Neural cell (in vitro differentiated cells): ENCODE data around the gene SRC. TPM values are rescaled to one million over a fixed set of nuclear protein-coding genes. Genes with fewer than 3 reads are reported as not detected.

Experiments used
- H2AFZ ChIP-seq: fragments of 200-600, 300-800 bp; sonication (generic), shearing (Covaris generic); 2 replicates; pipeline ENCODE4 v1.6.0; 2014; ENCODE audit warnings: low read depth, mild to moderate bottlenecking, antibody characterized with exemption, low read length, moderate library complexity
- H3F3A ChIP-seq: fragments of 200-600 bp; shearing (Covaris generic); 2 replicates; pipeline ENCODE4 v1.6.1; 2016; ENCODE audit warnings: mild to moderate bottlenecking, moderate library complexity, mixed read lengths, antibody characterized with exemption, low read length; ENCODE audit not compliant: insufficient read depth, poor library complexity, severe bottlenecking
- H3K27ac ChIP-seq: fragments of 200-600, 300-800 bp; sonication (generic), shearing (Covaris generic); 2 replicates; pipeline ENCODE4 v1.5.1; 2014; ENCODE audit warnings: mild to moderate bottlenecking, low read length, moderate library complexity
- H3K27me3 ChIP-seq: fragments of 300-800, 200-600 bp; sonication (generic), shearing (Covaris generic); 2 replicates; pipeline ENCODE4 v1.6.0; 2014; ENCODE audit warnings: mild to moderate bottlenecking, low read depth, low read length, moderate library complexity; ENCODE audit not compliant: insufficient read depth
- H3K36me3 ChIP-seq: fragments of 300-800, 200-600 bp; sonication (generic), shearing (Covaris generic); 2 replicates; pipeline ENCODE4 v1.5.1; 2014; ENCODE audit warnings: mild to moderate bottlenecking, antibody characterized with exemption, low read length, moderate library complexity; ENCODE audit not compliant: insufficient read depth
- H3K4me2 ChIP-seq: fragments of 300-800, 200-600 bp; sonication (generic), shearing (Covaris generic); 2 replicates; pipeline ENCODE4 v1.6.0; 2014; ENCODE audit warnings: mild to moderate bottlenecking, low read length
- H3K4me3 ChIP-seq: fragments of 300-800, 200-600 bp; sonication (generic), shearing (Covaris generic); 2 replicates; pipeline ENCODE4 v1.5.1; 2014; ENCODE audit warnings: mild to moderate bottlenecking, low read length, moderate library complexity
- H3K79me2 ChIP-seq: fragments of 200-600 bp; shearing (Covaris generic); replicated peaks from 2 replicates; pipeline ENCODE4 v1.6.0; 2014; ENCODE audit warnings: mild to moderate bottlenecking, low read length, moderate library complexity; ENCODE audit not compliant: insufficient read depth
- H3K9ac ChIP-seq: fragments of 300-800, 200-600 bp; sonication (generic), shearing (Covaris generic); 2 replicates; pipeline ENCODE4 v1.6.1; 2016; ENCODE audit warnings: mild to moderate bottlenecking, low read length, mixed read lengths
- H3K9me2 ChIP-seq: fragments of 200-600 bp; shearing (Covaris generic); 2 replicates; pipeline ENCODE4 v1.6.1; 2016; ENCODE audit warnings: mild to moderate bottlenecking, low read length, mixed read lengths; ENCODE audit not compliant: insufficient read depth
- H3K9me3 ChIP-seq: fragments of 200-600, 300-800 bp; sonication (generic), shearing (Covaris generic); 2 replicates; pipeline ENCODE4 v1.6.1; 2016; ENCODE audit warnings: mild to moderate bottlenecking, mixed run types, low read length, moderate library complexity, mixed read lengths
- H4K20me1 ChIP-seq: fragments of 200-600 bp; shearing (Covaris generic); 2 replicates; pipeline ENCODE4 v1.6.1; 2016; ENCODE audit warnings: mild to moderate bottlenecking, mixed run types; ENCODE audit not compliant: insufficient read depth
- EP300 ChIP-seq: fragments of 450-650 bp; conservative IDR thresholded peaks from 2 replicates; pipeline ENCODE4 v1.6.1; 2014; ENCODE audit warnings: antibody characterized with exemption, mild to moderate bottlenecking, moderate library complexity; ENCODE audit not compliant: poor library complexity, severe bottlenecking
- EZH2 ChIP-seq: fragments of 200-600, 300-800 bp; shearing (Covaris generic), sonication (generic); IDR thresholded peaks from 2 replicates; pipeline ENCODE4 v1.6.1; 2014; ENCODE audit warnings: antibody characterized with exemption, low read length, borderline replicate concordance, mild to moderate bottlenecking; ENCODE audit not compliant: insufficient read depth, poor library complexity, severe bottlenecking
- MXI1 ChIP-seq: fragments of 450-650 bp; conservative IDR thresholded peaks from 2 replicates; pipeline ENCODE4 v1.6.1; 2014; ENCODE audit warnings: antibody characterized with exemption, mild to moderate bottlenecking; ENCODE audit not compliant: poor library complexity, severe bottlenecking
- POLR2AphosphoS5 ChIP-seq: IDR thresholded peaks from 2 replicates; pipeline ENCODE4 v1.6.1; 2012
- RAD21 ChIP-seq: fragments of 450-650 bp; conservative IDR thresholded peaks from 2 replicates; pipeline ENCODE4 v1.6.1; 2014; ENCODE audit warnings: antibody characterized with exemption, mild to moderate bottlenecking, moderate library complexity
- SMC3 ChIP-seq: fragments of 450-650 bp; conservative IDR thresholded peaks from 2 replicates; pipeline ENCODE4 v1.6.1; 2014; ENCODE audit warnings: antibody characterized with exemption, mild to moderate bottlenecking, moderate library complexity; ENCODE audit not compliant: poor library complexity
- TAF1 ChIP-seq: IDR thresholded peaks from 2 replicates; pipeline ENCODE4 v1.6.1; 2012; ENCODE audit warnings: low read depth
- polyA plus RNA-seq: library from polyadenylated mRNA; depleted of rRNA; stranded (reverse); fragments of >200 nt; gene quantifications from 2 replicates; pipeline ENCODE4 v1.2.3, GENCODE V29; 2014
- TF ChIP-seq, protein P1 (sequence below): fragments of 450-650 bp; IDR thresholded peaks from 2 replicates; pipeline ENCODE4 v1.5.1; 2014; ENCODE audit warnings: antibody characterized with exemption, mild to moderate bottlenecking, moderate library complexity; ENCODE audit not compliant: poor library complexity, severe bottlenecking
- TF ChIP-seq, protein P2 (sequence below): IDR thresholded peaks from 2 replicates; pipeline ENCODE4 v1.6.1; 2012; ENCODE audit warnings: borderline replicate concordance

SRC gene
- polyA plus RNA-seq, 1 donor from 2014 or later: 39.0 TPM

DNA sequence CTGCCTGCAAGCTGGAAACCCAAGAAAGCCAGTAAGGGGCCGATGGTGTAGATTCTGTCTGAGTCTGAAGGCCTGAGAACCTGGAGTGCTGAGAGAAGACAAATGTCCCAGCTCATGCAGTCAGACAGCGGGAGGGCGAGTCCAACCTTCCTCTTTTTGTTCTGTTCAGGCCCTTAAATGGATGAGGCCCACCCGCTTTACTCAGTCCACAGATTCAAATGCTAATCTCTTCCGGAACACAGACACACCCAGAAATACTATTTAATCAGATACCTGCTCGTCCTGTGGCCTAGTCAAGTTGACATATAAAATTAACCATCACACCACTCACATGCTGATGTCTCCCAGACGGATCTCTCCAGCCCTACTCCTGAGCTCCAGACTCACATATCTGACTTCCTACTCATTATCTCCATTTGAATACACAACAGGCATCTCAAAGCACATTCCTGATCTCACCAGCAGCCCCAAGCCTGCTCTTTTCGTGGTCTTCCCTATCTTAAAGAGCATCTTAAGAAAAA is 26.7 kb upstream of the SRC start:
- no peaks in the 10 kb centered on the region for H4K20me1 ChIP-seq
- H3K9me3 ChIP-seq: no peaks in the 10 kb centered on the region
- H3K27me3 ChIP-seq: no peaks in the 10 kb centered on the region
- H3K9me2 ChIP-seq: no peaks in the 10 kb centered on the region
- H3K79me2 ChIP-seq: no peaks in the 10 kb centered on the region
- no peak overlapping the region for H3K4me3 ChIP-seq
- H3K27ac ChIP-seq: no peak overlapping the region
- no peak overlapping the region for H3K9ac ChIP-seq
- no peak for TF ChIP-seq EP300
- no peak for TF ChIP-seq POLR2AphosphoS5
- TF ChIP-seq RAD21: no peak
- TF ChIP-seq EZH2: no peak
- TF ChIP-seq, protein P1, sequence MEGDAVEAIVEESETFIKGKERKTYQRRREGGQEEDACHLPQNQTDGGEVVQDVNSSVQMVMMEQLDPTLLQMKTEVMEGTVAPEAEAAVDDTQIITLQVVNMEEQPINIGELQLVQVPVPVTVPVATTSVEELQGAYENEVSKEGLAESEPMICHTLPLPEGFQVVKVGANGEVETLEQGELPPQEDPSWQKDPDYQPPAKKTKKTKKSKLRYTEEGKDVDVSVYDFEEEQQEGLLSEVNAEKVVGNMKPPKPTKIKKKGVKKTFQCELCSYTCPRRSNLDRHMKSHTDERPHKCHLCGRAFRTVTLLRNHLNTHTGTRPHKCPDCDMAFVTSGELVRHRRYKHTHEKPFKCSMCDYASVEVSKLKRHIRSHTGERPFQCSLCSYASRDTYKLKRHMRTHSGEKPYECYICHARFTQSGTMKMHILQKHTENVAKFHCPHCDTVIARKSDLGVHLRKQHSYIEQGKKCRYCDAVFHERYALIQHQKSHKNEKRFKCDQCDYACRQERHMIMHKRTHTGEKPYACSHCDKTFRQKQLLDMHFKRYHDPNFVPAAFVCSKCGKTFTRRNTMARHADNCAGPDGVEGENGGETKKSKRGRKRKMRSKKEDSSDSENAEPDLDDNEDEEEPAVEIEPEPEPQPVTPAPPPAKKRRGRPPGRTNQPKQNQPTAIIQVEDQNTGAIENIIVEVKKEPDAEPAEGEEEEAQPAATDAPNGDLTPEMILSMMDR: no peak
- no peak for TF ChIP-seq TAF1
- TF ChIP-seq SMC3: no peak
- TF ChIP-seq, protein P2, sequence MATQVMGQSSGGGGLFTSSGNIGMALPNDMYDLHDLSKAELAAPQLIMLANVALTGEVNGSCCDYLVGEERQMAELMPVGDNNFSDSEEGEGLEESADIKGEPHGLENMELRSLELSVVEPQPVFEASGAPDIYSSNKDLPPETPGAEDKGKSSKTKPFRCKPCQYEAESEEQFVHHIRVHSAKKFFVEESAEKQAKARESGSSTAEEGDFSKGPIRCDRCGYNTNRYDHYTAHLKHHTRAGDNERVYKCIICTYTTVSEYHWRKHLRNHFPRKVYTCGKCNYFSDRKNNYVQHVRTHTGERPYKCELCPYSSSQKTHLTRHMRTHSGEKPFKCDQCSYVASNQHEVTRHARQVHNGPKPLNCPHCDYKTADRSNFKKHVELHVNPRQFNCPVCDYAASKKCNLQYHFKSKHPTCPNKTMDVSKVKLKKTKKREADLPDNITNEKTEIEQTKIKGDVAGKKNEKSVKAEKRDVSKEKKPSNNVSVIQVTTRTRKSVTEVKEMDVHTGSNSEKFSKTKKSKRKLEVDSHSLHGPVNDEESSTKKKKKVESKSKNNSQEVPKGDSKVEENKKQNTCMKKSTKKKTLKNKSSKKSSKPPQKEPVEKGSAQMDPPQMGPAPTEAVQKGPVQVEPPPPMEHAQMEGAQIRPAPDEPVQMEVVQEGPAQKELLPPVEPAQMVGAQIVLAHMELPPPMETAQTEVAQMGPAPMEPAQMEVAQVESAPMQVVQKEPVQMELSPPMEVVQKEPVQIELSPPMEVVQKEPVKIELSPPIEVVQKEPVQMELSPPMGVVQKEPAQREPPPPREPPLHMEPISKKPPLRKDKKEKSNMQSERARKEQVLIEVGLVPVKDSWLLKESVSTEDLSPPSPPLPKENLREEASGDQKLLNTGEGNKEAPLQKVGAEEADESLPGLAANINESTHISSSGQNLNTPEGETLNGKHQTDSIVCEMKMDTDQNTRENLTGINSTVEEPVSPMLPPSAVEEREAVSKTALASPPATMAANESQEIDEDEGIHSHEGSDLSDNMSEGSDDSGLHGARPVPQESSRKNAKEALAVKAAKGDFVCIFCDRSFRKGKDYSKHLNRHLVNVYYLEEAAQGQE: no peak
- TF ChIP-seq MXI1: no peak
- no peak overlapping the region for H2AFZ ChIP-seq
- no peak overlapping the region for H3K4me2 ChIP-seq
- no peaks in the 10 kb centered on the region for H3K36me3 ChIP-seq
- H3F3A ChIP-seq: no peaks in the 10 kb centered on the region

DNA sequence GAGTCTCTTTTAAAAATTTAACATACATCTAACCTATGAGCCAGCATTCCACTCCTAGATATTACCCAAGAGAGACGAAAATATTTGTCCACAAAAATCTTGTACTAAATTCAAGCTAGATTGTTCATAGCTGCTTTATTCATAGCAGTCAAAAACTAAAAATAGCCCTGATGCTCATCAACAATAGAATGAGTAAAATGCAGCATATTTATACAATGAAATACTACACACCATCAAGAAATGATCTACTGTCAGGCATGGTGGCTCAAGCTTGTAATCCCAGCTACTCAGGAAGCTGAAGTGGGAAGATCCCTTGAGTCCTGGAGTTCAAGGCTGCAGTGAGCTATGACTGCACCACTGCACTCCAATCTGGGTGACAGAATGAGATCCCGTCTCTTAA is 22.0 kb upstream of the SRC start:
- Histone ChIP-seq H2AFZ (no peak overlapping the region), H3K36me3 (no peaks in the 10 kb centered on the region), H3K9me3 (no peaks in the 10 kb centered on the region), H3K27ac (no peak overlapping the region), H3F3A (no peaks in the 10 kb centered on the region), H4K20me1 (no peaks in the 10 kb centered on the region), H3K4me3 (no peak overlapping the region), H3K9ac (no peak overlapping the region), H3K27me3 (no peaks in the 10 kb centered on the region), H3K79me2 (no peaks in the 10 kb centered on the region), H3K9me2 (no peaks in the 10 kb centered on the region), H3K4me2 (no peak overlapping the region)
- TF ChIP-seq EP300: no peak
- TF ChIP-seq, protein P1: no peak
